ENCODE measurements around the gene DPP3. TPM values are rescaled to one million over a fixed set of nuclear protein-coding genes. Genes with fewer than 3 reads are reported as not detected.
"Not testable (repeated sequence)": the region's sequence is repeated elsewhere in the genome, so short reads cannot be mapped to it uniquely, and the experiment has no call there.

Gene DPP3
- total RNA-seq, 1 experiment from 2014 or later, result 86.7 TPM

- TF ChIP-seq JUN (CRISPR knock-in tag; IDR thresholded peaks at IDR 0.05) (no peak), ZNF416 (CRISPR knock-in tag; IDR thresholded peaks at IDR 0.05) (no peak)
Observed at GRCh38 chr11:66462911-66463310, 17.3 kb upstream of the DPP3 start (continued).

GRCh38 chr11:66464116-66464515 lies 16.1 kb upstream of the DPP3 start:
- H3K36me3 Mint-ChIP-seq, result peaks cover 18% of the 10 kb centered on the region
- DNase-seq (ENCODE audit: low spot score); POLR2A ChIA-PET; H3K4me3 Mint-ChIP-seq; ATAC-seq; H3K27me3 Mint-ChIP-seq (ENCODE audit: low read depth); H3K27ac Mint-ChIP-seq: not testable (repeated sequence)
- CTCF ChIA-PET, result interaction anchor here (0.6 to 3.5 kb wide), 3 partner anchors 25 to 75 kb away, joined by 3 to 52 read pairs (median 3); partner anchors contain the start of gene MRPL11
- peaks cover 23% of the 10 kb centered on the region for H3K9me3 Mint-ChIP-seq
- H3K4me1 Mint-ChIP-seq, result peaks cover 32% of the 10 kb centered on the region

- H3K27ac Mint-ChIP-seq, result no peak overlapping the region
- peaks cover 23% of the 10 kb centered on the region for H3K9me3 Mint-ChIP-seq
- DNase-seq (ENCODE audit: low spot score), result no peak
- peak overlapping the region; percentile 88 for H3K4me3 Mint-ChIP-seq
- peaks cover 18% of the 10 kb centered on the region for H3K36me3 Mint-ChIP-seq
- ChIA-PET CTCF (interaction anchor here (0.7 to 3.5 kb wide), 3 partner anchors 10 to 56 kb away, joined by 3 to 52 read pairs (median 4); partner anchors contain the start of gene MRPL11), POLR2A (interaction anchor here (0.6 to 3.5 kb wide), 3 partner anchors 15 to 28 kb away, joined by 4 to 22 read pairs (median 5); partner anchors contain the start of genes DPP3 and MRPL11)
- peaks cover 39% of the 10 kb centered on the region for H3K4me1 Mint-ChIP-seq
- no peak for ATAC-seq
- H3K27me3 Mint-ChIP-seq (ENCODE audit: low read depth), result no peaks in the 10 kb centered on the region; the same call in 1 of the 2 replicates
- no peak for TF ChIP-seq OVOL2 (CRISPR knock-in tag; IDR thresholded peaks at IDR 0.05; ENCODE audit: borderline replicate concordance)
- TF ChIP-seq ELF4 (CRISPR knock-in tag; IDR thresholded peaks at IDR 0.05; ENCODE audit: low read depth), result no peak
- TF ChIP-seq MLX (CRISPR knock-in tag; IDR thresholded peaks at IDR 0.05), result no peak
- no peak for TF ChIP-seq PREB (CRISPR knock-in tag; IDR thresholded peaks at IDR 0.05; ENCODE audit: borderline replicate concordance)
- TF ChIP-seq CDX4 (CRISPR knock-in tag; IDR thresholded peaks at IDR 0.05; ENCODE audit: borderline replicate concordance), result no peak
- TF ChIP-seq ZNF671 (CRISPR knock-in tag; IDR thresholded peaks at IDR 0.05), result no peak
- no peak for TF ChIP-seq ZMAT4 (CRISPR knock-in tag; IDR thresholded peaks at IDR 0.05)
- no peak for TF ChIP-seq EMX1 (CRISPR knock-in tag; IDR thresholded peaks at IDR 0.05)
- no peak for TF ChIP-seq ZNF121 (CRISPR knock-in tag; IDR thresholded peaks at IDR 0.05)
- no peak for TF ChIP-seq KAT7 (CRISPR knock-in tag; IDR thresholded peaks at IDR 0.05; ENCODE audit: borderline replicate concordance)
- TF ChIP-seq ZNF219 (CRISPR knock-in tag; IDR thresholded peaks at IDR 0.05; ENCODE audit: borderline replicate concordance), result no peak
- TF ChIP-seq PRDM15 (CRISPR knock-in tag; IDR thresholded peaks at IDR 0.05), result no peak
- no peak for TF ChIP-seq NR3C1 (CRISPR knock-in tag; conservative IDR thresholded peaks at IDR 0.05; ENCODE audit: low read depth)
- TF ChIP-seq TP53 (CRISPR knock-in tag; IDR thresholded peaks at IDR 0.05), result no peak
- TF ChIP-seq NFE2L1 (CRISPR knock-in tag; IDR thresholded peaks at IDR 0.05), result no peak
Observed at GRCh38 chr11:66464916-66465315, 15.3 kb upstream of the DPP3 start.

Data from WTC11 (cell line).